GM18867 (cell line): Measurements from ENCODE around the gene OMA1.
"Not testable (repeated sequence)": the region's sequence is repeated elsewhere in the genome, so short reads cannot be mapped to it uniquely, and the experiment has no call there.

Experiments used
- ATAC-seq: cut with Tn5 transposase; IDR thresholded peaks from one replicate; pipeline ENCODE4 v1.9.1; 2021; ENCODE audit warnings: mild to moderate bottlenecking, moderate library complexity; ENCODE audit not compliant: unreplicated experiment

Gene OMA1

DNA sequence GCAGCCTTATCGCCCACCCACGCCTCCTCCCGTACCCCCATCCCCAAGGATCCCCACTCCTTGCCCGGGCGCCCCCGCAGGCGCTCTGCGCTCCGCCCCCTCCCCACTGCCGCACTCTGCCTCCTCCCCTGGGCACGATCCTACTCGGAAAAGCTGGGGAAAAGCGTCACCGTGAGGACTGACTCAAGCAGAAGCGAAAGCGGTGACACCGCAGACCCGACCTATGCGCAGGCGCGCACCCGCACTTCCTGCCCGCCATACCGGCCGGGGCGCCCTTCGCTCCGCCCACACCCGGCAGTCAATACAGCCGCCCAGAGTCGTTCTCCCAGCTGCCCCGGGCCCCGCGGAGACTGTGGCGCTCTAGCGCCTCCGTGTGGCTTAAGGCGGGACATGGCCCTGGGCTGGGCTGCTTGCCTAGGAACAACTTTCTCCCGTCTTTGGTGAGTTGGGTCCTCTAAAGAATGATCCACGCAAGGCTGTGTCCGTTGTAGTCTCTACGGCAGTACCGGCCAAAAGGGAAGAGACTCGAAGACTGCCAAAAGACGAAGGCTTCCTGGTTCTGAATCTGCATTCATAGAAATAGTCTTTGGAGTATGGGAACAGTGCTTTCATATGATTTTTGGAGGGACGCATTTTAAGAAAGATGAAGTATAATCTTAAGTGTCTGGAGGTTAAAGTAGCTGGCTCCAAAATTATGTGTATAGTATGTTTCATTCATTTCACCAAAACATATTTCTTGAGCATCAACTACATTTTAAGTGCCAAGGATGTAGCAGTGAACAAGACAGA, at the start of gene OMA1:
TSS of gene OMA1 (minus strand) at position 207 of the 789 bp plus-strand sequence. CDS start 7,432 bp downstream, outside the sequence.
- ATAC-seq = peak; percentile 94

DNA sequence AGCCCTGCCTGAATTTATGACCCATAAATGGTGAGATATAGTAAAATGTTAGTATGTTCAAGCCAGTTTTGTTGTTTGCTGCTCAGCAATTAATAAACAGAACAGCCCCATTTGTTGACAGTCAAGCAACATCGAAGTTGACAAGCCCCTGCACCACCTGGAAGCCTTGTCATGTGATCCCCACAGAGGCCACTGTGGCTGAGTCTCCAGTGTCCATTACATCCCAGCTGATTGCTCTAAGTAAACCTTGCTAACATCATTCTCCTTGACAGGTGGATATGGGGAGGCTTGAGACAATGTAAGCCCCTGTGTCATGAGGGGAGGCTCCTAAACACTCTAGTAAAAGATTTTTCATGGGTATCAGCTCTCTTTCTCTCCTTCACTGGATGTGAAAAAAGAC, 48.0 kb upstream of the OMA1 start:
- ATAC-seq = no peak

DNA sequence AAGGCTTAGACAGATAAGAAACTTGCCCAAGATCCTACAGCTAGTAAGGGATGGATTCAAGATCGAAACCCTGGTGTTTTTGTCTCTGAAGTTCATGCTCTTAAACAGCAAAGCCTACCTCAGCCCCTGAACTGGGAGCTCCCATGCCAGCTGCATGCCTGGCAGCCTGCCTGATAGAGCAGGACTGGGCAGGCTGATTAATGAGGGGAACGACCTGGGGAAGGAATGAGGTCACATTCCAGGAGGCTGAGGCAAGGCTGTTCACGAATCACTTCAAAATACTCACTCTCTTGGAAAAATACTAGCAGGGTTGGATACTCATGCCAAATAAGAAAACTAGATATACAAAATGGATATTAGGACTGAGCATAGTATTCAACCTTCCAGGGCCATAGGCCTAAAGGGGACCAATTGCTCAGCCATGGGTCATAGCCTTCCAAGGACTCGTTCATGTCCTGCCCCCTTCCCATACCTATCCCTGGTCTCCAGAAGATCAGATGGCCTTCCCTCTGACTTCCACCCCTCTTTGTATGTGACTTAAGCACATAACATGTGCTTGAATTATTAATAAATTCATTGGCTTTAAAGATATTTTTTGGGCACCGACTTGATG, 46.1 kb upstream of the OMA1 start:
- ATAC-seq = no peak

DNA sequence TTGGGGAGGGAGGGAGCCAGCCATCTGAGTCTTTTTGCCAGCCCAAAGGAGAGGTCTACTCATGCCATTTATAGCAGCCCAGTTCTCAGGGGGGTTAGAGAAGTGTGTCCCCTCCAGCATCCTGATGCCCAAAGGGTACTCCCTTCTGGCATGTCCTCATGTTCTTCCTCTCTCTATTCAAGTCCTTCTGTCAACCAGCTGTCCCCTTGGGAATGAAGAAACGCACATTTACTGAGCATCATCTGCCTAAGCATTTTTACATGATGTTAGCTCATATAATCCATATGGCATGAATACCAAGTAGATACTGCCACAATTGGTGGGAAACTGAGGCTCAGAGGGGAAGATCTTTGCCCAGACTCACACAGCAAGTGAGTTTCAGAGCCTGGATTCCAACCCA, 45.3 kb upstream of the OMA1 start:
- no peak for ATAC-seq

DNA sequence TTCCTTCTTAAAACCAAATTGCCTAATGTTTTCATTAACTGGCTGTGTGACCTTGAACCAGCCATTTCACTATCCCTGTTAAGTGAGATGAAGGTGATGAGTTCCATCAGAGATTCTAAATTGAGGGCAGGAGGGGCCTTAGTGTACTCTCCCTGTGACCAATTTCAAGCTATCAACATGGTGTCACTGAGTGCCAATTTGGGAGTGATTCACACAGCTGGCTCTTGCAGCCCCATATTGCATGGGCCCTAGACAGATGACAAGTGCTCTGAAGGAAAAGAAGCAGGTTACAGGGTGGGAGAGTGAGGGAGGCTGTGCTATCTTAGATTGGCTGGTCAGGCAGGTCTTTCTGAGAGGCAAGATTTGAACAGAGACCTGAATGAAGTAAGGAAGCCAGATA, 43.5 kb upstream of the OMA1 start:
- ATAC-seq = no peak

DNA sequence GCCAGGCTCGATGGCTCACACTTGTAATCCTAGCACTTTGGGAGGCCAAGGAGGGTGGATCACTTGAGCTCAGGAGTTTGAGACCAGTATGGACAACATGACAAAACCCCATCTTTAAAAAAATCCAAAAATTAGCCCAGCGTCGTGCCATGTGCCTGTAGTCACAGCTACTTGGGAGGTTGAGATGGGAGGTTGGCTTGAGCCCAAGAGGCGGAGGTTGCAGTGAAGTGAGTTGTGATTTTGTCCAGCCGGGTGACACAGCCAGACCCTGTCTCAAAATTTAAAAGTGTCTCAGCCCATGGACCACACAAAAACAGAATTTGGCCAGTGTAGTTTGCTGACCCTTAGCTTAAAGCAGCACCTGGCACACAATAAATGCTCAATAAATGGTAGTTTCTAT, 41.9 kb upstream of the OMA1 start:
- no peak for ATAC-seq

DNA sequence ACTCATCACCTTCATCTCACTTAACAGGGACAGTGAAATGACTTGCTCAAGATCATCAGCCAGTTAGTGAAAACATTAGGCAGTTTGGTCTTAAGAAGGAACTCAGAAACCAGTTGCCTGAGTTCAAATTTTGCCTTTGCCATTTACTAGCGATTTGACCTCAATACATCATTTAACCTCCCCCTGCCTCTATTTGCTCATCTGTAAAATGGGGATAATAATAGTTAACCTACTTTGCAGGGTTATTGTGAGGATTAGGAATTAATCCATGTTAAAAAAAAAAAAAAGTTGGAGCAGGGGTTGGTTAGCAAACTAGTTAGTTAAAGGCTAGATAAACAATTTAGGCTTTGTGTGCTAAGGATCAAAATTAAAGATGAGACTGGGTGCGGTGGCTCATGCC, 41.1 kb upstream of the OMA1 start:
- no peak for ATAC-seq

DNA sequence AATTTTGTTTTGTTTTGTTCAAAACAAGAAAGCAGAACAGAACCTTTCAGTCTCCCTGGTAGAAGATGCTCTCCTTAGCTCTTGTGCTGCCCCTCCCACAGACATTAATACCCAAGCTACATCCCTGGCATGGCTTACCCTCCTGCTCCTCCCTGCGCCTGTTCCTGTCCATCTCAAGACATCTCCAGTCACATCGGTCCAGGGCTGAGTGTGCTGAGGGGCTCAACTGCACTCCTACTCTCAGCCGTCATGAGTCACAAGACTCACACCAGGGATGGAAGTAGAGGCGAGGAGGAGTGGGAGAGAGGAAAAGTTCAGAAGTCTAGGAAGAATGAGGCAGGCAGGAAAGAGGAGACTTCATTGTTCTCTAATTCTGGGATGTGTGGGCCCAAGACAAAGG, 39.7 kb upstream of the OMA1 start:
- ATAC-seq = no peak

DNA sequence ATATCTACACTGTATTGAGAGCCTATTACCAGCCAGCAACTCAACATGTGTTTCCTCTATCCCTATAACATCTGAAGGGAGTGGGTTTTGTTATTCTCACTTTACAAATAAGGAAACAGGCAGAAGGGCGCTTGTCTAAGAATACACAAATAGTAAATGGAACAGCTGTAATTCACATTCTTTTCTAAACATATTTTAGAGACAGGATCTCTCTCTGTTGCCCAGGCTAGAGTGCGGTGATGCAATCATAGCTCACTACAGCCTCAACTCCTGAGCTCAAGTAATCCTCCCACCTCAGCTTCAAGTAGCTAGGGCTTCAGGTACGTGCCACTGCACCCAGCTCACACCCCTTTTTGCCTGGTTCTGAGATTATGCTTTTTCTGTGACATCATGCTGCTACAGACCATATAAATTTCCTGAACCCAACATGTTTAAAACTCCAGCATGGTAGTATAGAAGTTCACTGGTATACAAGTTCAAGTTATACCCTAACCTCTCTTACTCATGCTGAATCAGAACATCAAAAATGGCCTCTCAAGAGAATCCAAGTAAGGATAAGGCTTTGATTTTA, 39.1 kb upstream of the OMA1 start:
- no peak for ATAC-seq

DNA sequence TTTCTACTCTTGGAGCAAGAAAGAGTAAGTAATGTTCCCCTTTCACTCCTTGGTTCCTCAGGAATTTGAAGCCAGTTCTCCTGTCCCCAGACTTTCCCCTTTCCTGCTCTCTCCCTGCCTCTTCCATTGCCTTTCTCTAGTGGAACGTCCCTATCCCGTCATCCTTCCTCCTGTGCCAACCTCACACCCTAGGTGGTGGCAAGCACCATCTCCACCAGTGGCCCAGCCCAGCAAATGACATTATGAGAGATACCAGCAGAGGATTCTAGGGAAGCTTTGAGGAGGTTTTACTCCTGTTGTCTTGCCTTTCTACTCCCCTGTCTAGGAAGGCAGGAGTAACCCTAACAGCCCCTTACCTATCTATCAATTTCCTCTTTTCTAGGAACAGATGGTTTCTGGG, 38.6 kb upstream of the OMA1 start:
- ATAC-seq = no peak

DNA sequence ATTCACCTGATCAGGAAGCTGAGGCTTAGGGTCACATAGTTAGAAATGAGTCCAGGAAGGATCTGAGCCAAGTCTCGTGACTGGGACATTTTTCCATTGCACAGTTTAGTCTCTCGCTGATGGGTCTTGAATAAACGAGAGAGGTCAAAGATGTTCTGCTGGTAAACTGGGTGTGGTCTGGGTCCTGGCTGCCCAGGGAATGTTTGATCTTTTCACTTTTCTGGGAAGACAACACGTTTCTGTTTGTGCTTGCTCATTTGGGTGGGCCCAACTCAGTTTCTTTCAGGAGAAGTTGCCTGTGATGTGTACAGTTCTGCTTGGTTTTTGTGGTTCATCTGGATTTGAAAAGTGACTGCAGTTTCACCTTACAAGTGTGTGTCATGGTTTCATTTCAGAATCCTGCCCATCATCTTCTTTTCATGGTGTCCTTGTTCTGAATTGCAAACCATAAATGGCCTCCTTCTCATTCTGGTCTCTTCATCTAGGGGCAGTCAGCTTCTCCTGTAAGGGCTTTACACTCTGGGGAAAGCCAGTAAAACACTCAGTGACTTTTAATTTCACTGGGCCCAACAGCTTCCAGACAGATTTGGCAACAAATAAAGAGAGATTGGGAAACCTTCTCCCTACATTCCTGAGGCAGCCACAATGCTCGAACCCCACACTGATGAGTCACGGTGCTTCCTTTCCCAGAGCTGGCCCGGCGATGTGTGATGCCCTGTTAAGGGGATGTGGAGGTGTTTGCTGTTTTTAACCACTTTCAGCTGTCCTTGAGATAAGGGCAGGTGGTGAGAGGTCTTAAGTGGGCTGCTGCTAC, 37.8 kb upstream of the OMA1 start:
- peak; percentile 67 for ATAC-seq

DNA sequence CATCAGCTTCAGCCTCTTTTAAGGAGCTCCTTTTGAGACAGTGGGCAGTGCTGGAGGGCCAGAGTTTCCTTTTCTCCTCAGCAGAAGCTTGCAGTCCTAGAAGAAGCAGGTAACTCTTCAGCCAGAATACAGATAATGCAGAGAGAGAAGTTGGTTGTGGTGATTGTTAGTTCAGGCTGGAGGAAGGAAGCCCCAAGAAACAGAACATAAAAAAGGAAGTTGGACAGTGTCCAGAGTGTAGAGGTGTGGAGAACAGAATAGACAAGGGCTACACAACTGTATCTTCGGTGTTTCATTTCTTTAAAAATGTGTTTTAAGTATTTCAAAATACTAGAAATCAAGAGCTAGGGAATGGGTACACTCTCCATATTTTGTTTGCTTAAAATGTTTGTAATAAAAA, 37.0 kb upstream of the OMA1 start:
- ATAC-seq = no peak

DNA sequence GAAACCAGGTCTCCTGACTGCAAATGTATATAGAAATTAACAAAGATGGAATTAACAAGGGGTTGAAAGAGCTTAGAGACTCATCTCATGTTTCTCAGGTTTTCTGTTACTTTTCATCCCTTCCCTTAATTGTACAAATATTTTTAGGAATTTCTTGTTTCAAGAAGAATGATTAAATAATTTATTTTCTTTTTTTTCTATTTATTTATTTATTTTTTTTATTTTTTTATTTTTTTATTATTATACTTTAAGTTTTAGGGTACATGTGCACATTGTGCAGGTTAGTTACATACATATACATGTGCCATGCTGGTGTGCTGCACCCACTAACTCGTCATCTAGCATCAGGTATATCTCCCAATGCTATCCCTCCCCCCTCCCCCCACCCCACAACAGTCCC, 35.6 kb upstream of the OMA1 start:
- ATAC-seq = not testable (repeated sequence)

DNA sequence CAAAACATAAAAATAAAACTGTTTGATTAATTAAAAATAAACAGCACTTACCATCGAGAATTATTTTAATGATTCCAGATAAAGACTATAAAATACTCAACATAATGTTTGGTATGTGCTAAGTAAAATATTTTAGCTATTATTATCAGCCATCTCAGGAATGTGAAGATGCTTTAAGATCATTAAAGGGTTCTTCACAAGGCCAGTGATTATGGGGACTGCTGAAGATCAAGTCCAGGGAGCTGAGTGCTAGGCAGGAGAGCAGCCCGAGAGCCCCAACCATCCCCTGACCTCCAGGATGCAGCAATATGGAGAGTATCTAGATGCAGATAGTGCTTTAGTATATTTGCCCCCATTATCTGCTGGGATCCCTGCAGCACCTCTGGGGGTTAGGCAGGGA, 35.1 kb upstream of the OMA1 start:
- ATAC-seq = no peak

DNA sequence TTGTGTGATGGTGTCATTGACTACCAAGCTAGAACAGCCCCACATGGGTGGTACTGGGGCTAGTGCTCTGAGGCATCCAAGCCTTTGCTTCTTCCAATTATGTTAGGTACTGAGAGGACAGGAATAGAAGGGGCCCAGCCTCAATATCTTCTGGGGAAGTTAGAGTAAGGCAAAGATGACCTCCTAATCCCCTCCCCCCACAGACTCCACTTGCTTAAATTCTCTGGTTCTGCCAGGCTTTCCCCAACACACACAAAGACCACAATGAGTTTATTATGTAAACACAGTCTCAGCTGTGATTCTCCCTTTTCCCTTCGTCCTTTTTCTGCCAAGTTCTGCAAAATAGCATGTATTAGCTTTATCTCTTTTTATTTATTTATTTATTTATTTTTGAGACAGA, 33.7 kb upstream of the OMA1 start:
- ATAC-seq = no peak

DNA sequence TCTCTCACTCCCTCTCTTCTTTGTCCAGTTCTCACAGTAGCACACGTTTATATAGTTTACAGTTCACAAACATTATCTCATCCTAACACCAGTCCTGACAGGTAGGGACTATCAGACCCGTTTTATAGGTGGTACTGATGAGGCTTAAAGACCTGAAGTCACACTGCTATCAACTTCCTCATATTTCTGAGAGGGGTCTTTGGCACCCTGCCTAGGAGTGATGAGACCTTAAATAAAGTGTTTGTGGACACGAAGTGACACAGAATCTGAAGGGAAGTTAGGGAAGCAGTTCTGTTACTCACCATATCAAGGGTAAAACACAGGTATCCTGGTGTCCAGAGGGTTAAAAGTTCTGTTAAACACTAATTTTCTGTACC, 31.1 kb upstream of the OMA1 start:
- no peak for ATAC-seq

DNA sequence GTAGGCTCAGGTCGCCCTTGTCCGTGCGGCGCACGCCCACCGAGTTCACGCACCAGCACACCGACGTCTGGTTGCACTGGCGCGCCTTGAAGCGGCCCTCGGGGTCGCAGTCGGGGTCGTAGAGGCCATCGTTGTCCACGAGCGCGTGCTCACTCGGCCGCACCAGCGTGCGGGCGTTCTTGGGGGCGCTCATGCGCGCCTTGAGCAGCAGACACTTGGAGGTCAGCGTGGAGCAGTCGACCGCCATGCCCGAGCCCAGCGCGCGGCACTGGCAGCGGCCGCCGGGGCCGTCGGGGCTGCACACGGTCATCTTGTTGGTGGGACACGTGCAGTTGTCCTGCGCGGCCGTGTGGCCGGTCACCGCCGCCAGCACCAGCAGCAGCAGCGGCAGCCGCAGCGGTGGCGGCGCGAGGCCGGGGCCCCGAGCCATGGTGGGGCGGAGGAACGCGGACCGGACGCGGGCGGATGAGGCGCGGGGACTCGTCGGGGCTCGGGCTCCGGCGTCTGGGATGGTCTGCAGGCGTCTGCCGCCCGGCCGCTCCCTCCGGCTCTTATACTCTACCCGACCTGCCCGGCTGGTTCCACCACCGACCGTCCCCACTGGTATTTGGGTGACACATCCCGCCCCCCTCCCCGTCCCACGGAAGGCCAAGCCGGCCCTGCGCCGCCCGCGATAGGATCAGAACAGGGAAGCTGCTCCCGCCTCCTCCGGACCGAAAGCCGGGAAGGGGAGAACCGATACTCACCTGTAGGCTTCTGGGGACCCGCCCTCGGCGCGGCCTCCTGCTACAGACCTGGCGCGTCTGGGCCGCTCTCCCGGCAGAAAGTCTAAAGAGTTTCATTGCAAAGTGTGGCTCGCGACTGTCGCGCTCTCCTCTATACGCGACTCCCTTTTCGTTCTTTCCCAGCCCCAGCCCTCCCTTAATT, 30.5 kb upstream of the OMA1 start, which contains the start of gene TACSTD2:
TSS of gene TACSTD2 (minus strand) at position 526 of the 927 bp plus-strand sequence. CDS start at position 430, 96 bp downstream.
- ATAC-seq = no peak

DNA sequence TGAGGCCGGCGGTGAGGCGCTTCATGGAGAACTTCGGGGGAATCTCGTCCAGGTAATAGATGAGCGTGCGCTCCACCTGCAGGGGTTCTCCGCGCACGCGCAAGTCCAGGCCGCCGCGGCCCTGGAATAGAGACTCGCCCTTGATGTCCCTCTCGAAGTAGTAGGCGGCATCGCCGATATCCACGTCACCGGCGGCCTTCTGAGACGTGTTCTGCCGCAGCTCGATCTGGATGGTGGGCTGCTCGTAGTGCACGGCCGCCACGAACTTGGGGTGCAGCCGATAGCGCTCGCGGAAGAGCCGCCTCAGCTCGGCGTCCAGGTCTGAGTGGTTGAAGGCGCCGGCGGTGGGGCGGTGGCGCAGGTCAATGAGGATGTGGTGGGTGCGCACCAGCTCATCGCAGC, 29.8 kb upstream of the OMA1 start:
- no peak for ATAC-seq

DNA sequence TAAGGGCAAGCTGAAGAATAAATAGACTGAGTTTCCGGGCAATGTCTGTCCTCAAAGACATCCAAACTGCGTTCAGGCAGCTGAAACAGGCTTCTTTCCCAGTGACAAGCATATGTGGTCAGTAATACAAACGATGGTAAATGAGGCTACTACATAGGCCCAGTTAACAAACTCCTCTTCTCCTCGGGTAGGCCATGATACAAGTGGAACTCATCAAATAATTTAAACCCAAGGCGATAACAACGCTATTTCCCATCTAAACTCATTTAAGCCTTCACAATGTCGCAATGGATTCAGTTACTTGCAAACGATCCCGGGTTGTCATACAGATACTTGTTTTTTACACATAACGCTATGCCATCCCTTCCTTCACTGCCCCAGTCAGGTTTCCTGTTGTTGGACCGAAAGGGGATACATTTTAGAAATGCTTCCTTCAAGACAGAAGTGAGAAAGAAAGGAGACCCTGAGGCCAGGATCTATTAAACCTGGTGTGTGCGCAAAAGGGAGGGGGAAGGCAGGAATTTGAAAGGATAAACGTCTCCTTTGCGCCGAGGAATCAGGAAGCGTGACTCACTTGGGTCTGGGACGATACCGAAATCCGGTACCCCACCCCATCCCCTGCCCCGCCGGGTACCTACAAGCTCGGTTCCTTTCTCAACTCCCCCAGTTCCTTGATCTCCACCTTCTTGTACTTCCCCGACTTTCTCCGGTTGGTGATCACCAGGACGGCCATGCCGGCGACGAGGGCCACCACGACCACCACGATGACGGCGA, 29.2 kb upstream of the OMA1 start:
- no peak for ATAC-seq

DNA sequence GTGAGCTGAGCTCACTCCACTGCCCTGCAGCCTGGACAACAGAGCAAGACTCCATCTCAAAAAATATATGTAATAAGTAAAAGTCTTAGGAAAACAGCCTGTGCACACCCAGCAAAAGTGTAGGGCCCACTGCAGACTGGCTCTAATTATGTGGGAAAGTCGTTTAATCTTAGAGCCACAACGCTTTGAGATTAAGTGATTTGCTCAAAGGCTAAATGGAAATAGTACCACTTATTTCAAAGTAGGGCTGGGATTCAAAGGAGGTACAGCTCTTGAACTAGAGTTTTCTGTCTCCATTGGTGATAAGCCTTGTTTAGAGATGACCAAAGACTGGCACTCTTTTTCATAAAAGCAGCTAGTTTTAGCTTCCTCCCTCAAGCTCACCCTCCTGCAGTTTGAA, 28.3 kb upstream of the OMA1 start:
- ATAC-seq = no peak
